ENCODE measurements around the gene PALD1.

- TF ChIP-seq CTCF (IDR thresholded peaks at IDR 0.05; ENCODE audit: low read depth, low read length, poor library complexity, severe bottlenecking) (no peak), EZH2phosphoT487 (IDR thresholded peaks at IDR 0.05; ENCODE audit: borderline replicate concordance, low read length) (no peak)
These were observed 82.5 kb downstream of the PALD1 start for GRCh38 chr10:70561070-70561469.

All from DOHH2 (cell line).